Activated effector memory CD4-positive, alpha-beta T cell treated with anti-CD3 and anti-CD28 coated beads, Interleukin-2, amount 50 U/mL, for 16 hours (primary cell): Measurements from ENCODE around the gene CAMTA1.

Experiments
- DNase-seq: peaks from one replicate; pipeline ENCODE4 v3.0.0-alpha.2; 2020

CAMTA1 gene

DNA sequence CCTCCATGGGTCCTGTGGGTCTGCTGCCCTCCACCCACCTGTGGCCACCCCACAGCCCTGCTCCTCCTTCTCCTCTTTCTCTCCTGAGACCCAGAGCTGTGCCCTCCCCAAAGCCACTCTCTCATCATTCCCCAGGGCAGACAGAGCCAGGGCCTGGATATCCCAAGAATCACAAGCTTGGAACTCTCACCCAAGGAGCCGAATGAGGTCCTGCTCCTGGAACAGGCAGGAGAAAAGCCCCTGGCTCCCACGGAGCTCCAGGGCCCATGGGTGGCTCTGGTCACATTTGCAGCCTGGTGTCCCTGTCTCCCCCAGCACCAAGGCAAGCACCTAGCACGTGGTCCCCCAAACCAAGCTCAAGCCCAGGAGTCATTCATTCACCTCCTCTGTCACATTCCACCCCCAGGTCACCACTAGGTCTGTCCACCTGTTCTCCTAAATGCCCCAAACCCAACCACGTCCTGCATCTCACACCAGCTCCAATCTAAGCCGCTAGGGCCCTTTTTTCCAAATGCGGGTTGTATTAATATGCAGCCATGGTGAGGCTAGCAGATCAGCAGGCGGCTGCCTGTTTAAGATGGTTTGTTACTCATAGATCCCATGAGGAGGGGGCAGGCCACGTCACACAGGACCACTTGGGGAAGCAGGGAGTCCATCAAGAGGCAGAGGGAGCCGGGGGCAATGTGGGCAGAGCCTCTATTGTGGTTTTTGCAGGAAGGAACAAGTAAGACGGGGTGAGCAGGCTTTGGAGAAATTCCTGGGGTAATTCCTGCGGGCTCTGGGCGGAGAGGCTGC lies 770.3 kb downstream of the CAMTA1 start:
- DNase-seq = peak; percentile 34

GRCh38 chr1:7557301-7557891 lies 772.1 kb downstream of the CAMTA1 start:
- DNase-seq = peak; percentile 51

GRCh38 chr1:7558041-7558461 lies 772.8 kb downstream of the CAMTA1 start:
- peak; percentile 56 for DNase-seq

DNA sequence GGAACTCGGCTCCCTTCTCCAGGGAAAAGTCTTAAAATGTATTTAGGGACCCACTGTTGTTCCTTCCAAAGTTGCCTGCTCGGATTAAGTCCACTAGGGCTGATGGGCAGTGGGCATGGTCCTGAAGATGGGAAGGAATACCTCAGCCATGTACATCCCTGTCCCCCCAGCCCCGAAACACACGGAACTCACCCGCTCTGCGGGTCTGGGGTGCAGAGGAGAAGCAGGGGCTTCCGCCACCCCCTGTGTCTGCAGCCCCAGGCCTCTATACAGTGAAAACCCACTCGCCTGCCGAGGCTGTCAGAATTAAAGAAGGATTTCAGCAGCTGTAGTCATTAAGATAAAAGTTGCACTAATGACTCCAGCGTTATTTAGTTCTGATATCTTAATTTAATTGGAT lies 773.2 kb downstream of the CAMTA1 start:
- no peak for DNase-seq

DNA sequence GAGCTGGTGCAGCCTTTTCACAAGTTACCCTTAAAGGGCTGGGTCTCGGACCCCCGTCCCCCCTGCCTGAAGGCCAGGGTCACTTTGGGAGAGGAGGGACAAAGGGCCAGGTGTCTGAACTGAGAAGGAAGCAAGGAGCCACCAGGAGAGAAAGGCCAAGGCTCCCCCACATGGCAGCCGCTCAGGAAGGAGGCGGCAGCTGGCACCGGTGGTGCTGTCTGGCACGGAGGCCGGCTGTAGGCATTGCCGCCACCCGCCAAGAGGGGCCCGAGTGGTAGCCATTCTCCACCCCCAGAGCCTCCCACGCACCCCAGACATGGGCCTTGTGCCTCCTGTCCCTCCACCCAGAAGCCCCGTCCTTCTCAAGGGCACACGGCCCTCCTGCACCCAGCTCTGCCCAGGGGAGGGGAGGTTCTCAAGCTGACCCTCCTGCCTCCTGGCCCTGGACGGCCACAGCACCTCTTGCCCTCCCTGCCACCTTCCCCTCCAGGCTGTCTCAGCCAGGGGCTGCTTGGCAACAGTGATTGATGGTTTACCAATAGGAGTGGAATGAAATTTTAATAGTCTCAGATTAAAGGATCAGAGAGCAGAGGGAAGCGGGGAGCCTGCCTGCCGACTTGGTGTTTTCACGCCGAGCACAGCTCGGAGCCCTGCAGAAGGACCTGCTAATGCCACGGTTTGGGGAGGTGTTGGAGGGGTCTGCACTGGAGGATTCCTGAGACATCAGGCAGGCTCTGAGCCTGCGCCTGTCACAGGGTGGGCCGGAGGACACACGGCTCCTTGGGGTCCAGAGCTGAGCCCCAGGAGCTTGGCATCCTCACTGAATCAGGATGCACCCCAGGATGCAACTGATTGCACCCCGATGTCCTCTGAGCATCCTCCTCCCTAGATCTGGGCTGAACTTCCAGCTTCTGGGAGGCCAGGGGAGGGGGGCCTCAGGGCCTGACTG lies 773.9 kb downstream of the CAMTA1 start:
- DNase-seq = peak; percentile 51

DNA sequence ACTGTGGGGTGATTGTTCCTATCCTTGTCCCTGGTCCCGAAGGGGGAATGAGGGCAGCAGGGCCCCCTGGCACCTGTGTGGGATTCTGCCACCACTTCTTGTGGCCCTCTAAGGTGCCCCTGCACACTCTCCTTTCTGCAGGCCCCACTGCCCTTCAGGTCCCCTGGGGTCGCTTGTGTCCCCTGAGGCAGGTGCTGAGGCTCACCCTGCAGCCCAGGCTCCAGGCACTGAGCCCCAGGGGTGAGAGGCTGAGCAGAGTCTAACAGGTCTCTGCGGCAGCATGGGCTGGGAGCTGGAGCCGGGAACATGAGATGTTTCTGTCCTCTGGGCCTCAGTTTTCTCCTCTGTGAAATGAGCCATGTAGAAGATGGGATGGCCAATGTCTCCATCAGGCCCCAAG lies 774.9 kb downstream of the CAMTA1 start:
- DNase-seq = peak; percentile 41

DNA sequence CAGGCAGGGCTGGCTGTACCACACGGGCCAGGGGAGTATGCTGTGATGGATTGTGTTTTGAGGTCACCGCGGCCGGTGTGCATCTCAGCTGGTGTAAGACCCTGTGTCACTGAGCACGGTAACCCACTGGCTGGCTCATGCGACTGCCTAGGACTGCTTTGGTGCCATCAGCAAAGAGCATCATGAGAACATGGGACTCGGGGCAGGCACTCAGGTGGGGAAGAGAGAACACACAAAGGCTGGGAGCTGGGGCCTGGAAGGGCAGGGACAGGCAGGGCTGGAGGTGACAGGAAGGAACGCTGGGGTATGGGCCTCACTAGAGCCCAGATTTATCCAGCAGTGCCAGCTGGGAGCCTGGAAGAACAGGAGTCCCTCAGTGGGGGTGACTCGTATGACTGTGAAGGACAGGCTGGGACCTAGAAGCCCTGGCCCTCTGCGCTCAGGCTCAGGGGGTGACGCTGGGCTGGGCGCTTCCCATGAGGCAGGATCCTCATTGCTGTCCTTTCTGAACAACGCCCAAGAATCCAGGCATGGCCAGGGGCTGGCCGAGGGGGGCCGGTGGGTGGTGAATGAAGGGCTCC lies 775.4 kb downstream of the CAMTA1 start:
- peak; percentile 54 for DNase-seq

GRCh38 chr1:7561331-7561921 lies 776.2 kb downstream of the CAMTA1 start:
- peak; percentile 51 for DNase-seq

DNA sequence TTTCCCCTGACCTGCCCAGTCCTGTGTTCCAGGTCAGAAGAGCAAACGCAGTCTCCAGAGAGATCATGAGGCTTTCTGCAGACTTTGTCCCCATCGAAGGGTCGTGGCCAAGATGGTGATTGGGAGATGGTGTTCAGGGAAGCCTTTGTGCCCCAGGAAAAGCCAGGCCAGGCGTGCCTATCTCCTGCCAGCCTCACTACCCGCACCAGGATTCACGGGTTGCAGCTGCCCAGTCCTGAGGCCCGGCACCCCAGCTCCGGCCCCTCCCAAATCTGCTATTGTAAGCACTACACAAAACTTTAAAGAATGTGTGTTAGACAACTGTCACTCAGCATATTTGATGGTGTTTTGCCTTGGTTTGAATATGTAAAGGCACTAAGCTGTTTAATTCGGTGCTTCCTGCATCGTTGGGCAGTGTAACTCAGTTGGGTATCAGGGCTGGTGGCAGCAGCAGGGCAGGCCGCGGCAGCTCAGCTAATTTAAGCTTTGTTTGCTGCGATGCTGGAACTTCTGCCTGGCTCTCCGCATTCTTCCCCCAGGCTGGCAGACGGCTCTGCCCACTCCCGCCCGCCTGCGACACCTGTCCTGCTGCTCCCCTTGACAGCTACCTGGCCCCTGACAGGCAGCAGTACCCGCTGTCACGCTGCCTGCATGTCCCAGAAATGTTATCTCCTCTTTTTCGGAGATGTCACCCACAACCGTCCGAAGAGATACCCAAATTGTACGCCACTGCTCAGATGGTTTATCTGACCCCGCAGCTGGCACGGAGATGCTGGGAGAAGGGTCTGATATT lies 776.9 kb downstream of the CAMTA1 start:
- peak; percentile 49 for DNase-seq

DNA sequence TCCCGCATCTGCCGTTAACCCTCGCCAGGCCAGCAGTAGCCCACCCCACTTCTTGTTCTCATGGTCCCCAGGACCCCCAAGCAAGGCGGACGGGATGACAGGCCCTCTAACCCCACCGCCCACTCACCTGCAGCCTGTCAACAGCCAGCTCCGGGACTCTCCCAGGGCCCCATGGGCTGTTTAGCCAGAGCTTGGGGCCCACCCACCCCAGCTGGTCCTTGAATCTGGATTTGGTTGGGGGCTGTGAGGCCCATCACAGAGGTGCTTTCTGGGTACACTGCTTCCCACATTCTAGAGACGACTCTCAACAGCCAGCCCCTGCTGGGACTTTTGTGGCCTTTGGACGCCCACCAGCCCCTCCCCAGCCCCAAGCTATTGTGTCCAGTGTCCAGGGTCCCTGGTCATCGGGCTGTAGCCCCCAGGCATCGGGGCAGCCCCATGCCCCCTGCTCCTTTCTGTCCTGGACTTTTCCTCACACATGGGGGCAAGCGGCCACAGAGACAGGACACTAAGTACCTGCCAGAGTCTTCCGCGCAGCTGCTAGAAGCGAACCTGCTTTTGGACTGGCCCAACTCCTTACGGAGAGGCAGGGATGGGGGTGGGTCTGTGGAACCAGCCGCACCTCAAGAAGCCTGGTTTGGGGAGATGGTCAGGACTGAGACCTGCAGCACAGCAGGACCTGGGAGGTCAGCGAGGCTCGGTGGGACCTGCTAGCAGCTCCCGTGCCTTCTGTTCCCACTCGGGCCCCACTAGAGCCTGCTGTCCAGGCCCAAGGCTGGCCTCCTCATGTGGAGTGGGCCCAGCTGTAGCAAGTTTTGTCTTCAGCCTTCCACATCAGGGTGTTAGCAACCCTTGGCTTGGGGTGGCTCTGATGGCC lies 777.7 kb downstream of the CAMTA1 start:
- DNase-seq = peak; percentile 46

DNA sequence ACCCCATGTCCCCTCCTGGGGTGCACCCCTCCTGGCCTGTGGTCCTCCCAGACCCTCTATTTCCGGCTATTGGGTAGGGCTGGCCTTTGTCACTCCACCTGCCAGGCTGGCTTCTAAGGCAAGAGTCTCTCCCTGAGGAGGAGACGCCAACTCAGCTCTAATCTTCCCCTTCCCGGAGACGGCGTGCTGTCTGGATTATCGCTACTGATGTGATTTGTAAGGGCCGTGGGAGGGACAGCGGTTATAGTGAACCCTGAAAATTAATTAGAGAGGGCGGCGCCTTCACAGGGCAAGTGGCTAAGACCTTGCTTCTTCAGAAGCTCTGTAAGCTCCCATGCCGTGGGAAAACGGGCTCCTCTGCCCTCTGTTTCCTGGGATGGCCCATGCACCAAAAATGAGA lies 778.9 kb downstream of the CAMTA1 start:
- peak; percentile 46 for DNase-seq

DNA sequence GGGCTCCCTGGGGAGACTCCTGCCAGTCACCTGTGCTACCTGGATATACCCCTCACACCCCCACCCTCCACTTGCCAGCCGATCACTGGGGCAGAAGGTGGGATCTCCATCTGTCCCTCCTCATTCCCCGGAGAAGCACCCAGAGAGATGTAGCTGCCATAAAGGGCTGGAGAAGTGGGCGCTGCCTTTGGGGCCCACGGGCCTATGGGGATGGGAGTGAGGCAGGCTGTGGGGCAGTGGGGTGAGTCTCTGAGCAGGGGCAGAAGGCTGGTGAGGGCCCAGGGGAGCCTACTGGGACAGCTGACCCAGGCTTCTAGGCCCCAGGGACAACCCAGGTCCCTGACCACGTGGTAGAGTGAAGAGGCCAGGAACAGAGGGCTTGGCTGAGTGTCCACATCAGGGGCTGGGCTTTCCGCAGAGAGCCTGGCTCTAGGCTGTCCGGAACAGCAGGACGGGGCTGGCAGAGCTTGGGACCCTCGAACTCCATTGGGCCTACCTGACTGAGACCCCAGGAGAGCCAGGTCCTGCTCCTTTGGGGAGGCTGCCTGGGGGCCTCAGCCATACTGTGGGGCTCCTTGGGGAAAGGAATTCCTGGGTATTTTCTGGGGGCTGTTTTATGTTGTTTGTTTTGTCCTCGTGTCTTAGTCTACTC lies 780.0 kb downstream of the CAMTA1 start:
- peak; percentile 52 for DNase-seq

GRCh38 chr1:7566417-7567375 lies 781.4 kb downstream of the CAMTA1 start:
- peak; percentile 39 for DNase-seq

DNA sequence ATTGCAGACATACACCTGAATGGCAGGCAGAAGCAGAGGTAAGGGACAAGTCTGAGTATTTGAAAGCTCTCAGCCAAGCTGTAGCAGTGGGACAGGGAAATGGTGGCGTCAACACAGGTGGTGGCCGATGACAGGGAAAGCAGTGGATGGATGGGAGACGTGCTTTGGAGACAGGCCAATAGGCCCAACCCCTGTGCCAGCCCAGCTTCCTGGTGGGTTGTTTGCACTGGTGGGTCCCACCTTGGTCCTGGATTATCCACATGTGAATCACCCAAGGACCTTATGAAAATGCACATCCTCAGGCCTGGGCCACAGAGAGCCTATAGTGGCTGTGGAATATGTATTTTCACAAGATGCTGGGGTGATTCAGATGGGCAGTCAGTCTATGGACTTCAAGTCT lies 782.1 kb downstream of the CAMTA1 start:
- no peak for DNase-seq

GRCh38 chr1:7568053-7568452 lies 782.8 kb downstream of the CAMTA1 start:
- DNase-seq = no peak

- DNase-seq = no peak
Observed at GRCh38 chr1:7568901-7569524, 783.8 kb downstream of the CAMTA1 start.

DNA sequence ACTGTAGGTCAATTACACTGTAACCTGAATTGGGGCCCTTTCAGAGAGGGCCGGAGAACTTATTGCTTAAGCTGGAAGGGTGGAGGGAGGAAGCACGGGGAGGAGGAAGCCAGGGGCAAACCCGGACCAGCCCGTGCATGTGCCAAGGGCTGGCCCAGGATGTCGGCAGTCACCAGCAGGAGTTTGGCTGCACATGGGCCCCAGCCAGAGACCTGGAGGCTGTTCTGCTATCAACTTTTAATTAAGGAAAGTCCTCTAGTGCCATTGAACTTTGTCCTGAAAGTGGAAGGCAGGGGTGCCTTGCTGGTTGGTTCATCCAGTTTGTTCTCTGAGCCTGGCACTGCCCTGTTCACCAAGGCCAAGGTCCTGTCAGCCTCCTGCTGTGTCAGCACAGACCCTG lies 785.1 kb downstream of the CAMTA1 start:
- DNase-seq = no peak

DNA sequence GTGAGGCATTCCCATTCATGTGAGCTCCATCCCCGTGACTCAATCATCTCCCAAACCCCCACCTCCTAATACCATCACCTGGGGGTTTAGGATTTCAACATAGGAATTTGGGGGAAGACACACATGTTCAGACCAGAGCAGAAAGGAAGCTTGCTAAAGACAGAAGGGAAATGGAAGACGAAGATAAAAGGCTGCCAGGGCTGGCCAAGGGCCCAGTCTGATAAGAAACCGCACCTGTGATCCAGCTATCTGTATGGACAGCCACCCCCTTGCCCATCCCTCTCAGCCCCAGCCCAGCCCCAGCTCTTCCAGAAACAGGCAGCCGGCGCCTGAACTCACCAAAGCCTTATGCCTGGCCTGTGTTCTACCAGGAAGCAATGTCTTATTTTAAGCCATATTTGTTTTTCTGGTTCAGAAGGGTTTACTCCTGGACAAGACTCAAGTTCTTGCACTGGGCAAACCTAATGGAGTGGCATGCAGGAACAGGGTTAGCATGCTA lies 787.4 kb downstream of the CAMTA1 start:
- no peak for DNase-seq
